Body of pancreas (tissue), 4 donors: ENCODE data around the gene APBA2. TPM values are rescaled to one million over a fixed set of nuclear protein-coding genes. Genes with fewer than 3 reads are reported as not detected.

Experiments
- ATAC-seq: fragments of 150-250 bp; one replicate; pipeline ENCODE4 v1.9.1; 2016
- DNase-seq, 4 donors: peaks; one replicate each; pipeline ENCODE4 v3.0.0-alpha.2; 2019
- H3K27ac ChIP-seq, 4 donors: fragments of 200-600 bp; sonication (generic); 1 replicate in 3 of 4; 2 replicates in 1 of 4; pipeline versions ENCODE4 v1.5.1 to v1.6.1; 2016 to 2019; ENCODE audit warnings: mild to moderate bottlenecking in 1 of 4, mixed read lengths in 1 of 4, moderate library complexity in 1 of 4
- H3K27me3 ChIP-seq, 2 donors: fragments of 200-600 bp; sonication (generic); one replicate each; pipeline ENCODE4 v1.6.0; 2016; ENCODE audit warnings: mild to moderate bottlenecking in 1 of 2
- H3K36me3 ChIP-seq, 2 donors: fragments of 200-600 bp; sonication (generic); replicated peaks in 1 of 2; 2 replicates each; pipeline ENCODE4 v1.5.1; 2016; ENCODE audit warnings: low read depth in 2 of 2; ENCODE audit not compliant: insufficient read depth in 1 of 2
- H3K4me1 ChIP-seq: fragments of 200-600 bp; sonication (generic); one replicate; pipeline ENCODE4 v1.6.0; 2016
- H3K4me3 ChIP-seq, 2 donors: fragments of 200-600 bp; sonication (generic); 1 replicate in 1 of 2; 2 replicates in 1 of 2; pipeline ENCODE4 v1.5.1; 2016 to 2019
- H3K9me3 ChIP-seq, 3 donors: fragments of 200-600 bp; sonication (generic); 1 replicate in 2 of 3; 2 replicates in 1 of 3; pipeline ENCODE4 v1.5.1; 2016
- POLR2A ChIP-seq, 3 donors: fragments of 450-650 bp; IDR thresholded peaks; one replicate each; pipeline ENCODE4 v1.6.1; 2016; ENCODE audit warnings: antibody characterized with exemption in 3 of 3, mild to moderate bottlenecking in 2 of 3
- WGBS, 2 donors: methylation state at CpG; one replicate each; pipeline ENCODE4 v1.1.5; 2017; 5-methylcytosine and 5-hydroxymethylcytosine counted together
- intact Hi-C: fragments of 100-400 bp; cut with DNase I; formaldehyde crosslinking; loops from one replicate; pipeline ENCODE4 v1.15.1; 2023
- total RNA-seq, 2 donors: library from RNA; depleted of rRNA; stranded (reverse); fragments of >200 nt; gene quantifications; one replicate each; pipeline ENCODE4 v1.1.0, GENCODE V29; 2016
- TF ChIP-seq, protein P1 (sequence below), 7 experiments: fragments of 450-650 bp in 4 of 7; fragments of 200-600 bp in 3 of 7; sonication (generic) in 3 of 7; IDR thresholded peaks; one replicate each; pipeline ENCODE4 v1.5.1; 2016 to 2019; ENCODE audit warnings: antibody characterized with exemption in 7 of 7

The APBA2 gene
- total RNA-seq, 2 donors from 2014 or later, result 13.2 to 29.0 TPM

DNA sequence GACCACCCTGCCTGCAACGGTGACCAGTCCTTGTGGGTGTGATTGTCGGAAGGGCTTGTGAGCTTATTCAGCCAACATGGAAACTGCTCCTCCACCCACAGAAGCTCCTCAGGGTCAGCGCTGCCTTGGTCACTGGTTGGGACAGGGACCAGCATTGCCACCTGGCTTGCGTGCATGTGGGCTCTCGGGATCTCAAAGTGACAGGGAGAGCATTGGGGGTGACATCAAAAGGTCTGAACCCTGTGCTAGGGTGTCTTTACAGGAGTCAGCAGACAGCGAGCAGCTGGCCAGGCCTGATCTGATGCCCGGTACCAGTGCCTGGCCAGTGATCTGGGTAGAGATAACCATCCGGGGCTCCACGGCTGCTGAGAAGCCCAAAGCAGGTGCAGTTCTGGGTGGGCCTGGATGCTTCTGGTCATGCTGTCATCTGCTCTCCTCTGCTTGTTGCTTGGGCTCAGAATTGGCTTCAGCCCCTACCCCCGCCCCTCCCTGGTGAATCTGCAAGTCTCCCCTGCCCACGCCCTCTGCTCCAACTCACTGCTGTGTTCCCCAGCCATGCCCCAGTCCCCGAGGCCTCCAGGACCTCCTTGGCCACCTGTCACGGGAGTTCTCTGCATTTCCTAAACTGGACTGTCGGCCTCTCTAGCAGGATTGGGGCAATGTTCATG, 249.0 kb downstream of the APBA2 start:
- peaks cover 4% of the 10 kb centered on the region for H3K4me1 ChIP-seq
- H3K4me3 ChIP-seq, result no peak overlapping the region
- no peaks in the 10 kb centered on the region for H3K9me3 ChIP-seq
- H3K27me3 ChIP-seq, result no peaks in the 10 kb centered on the region
- intact Hi-C loops, result no loop called here
- DNase-seq (no peak), ATAC-seq (no peak)
- 86 to 90% methylated on average over 8 to 14 of the region's 14 CpGs for WGBS, 2 donors
- H3K36me3 ChIP-seq, result no peaks in the 10 kb centered on the region
- TF ChIP-seq, protein P1, sequence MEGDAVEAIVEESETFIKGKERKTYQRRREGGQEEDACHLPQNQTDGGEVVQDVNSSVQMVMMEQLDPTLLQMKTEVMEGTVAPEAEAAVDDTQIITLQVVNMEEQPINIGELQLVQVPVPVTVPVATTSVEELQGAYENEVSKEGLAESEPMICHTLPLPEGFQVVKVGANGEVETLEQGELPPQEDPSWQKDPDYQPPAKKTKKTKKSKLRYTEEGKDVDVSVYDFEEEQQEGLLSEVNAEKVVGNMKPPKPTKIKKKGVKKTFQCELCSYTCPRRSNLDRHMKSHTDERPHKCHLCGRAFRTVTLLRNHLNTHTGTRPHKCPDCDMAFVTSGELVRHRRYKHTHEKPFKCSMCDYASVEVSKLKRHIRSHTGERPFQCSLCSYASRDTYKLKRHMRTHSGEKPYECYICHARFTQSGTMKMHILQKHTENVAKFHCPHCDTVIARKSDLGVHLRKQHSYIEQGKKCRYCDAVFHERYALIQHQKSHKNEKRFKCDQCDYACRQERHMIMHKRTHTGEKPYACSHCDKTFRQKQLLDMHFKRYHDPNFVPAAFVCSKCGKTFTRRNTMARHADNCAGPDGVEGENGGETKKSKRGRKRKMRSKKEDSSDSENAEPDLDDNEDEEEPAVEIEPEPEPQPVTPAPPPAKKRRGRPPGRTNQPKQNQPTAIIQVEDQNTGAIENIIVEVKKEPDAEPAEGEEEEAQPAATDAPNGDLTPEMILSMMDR (IDR thresholded peaks at IDR 0.05), result no peak
- no peak for TF ChIP-seq POLR2A (IDR thresholded peaks at IDR 0.05)
- no peak overlapping the region for H3K27ac ChIP-seq

DNA sequence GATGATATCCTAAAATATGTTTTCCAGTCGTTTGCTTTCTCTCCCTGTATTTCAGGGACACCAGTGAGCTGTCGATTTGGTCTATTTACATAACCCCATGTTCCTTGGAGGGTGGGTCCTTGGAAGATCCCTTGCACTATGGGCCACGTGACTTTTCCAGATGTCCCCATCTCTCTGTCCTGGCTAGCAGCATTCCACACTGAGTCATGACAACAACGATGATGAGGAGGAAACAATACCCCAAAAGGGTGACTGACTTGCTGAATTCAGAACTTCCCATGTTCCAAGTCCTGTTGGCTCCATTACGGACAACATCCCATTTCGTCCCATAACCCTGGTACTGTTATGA, 249.5 kb downstream of the APBA2 start:
- no peak for TF ChIP-seq POLR2A (IDR thresholded peaks at IDR 0.05)
- TF ChIP-seq, protein P1 (IDR thresholded peaks at IDR 0.05), result no peak
- Histone ChIP-seq H3K36me3 (no peaks in the 10 kb centered on the region), H3K4me1 (peaks cover 9% of the 10 kb centered on the region), H3K9me3 (no peaks in the 10 kb centered on the region), H3K27me3 (no peaks in the 10 kb centered on the region), H3K4me3 (no peak overlapping the region), H3K27ac (no peak overlapping the region)
- ATAC-seq, result no peak
- WGBS, 2 donors, result 68 to 70% methylated on average over 6 of the region's 6 CpGs
- no peak for DNase-seq
- intact Hi-C loops, result no loop called here

DNA sequence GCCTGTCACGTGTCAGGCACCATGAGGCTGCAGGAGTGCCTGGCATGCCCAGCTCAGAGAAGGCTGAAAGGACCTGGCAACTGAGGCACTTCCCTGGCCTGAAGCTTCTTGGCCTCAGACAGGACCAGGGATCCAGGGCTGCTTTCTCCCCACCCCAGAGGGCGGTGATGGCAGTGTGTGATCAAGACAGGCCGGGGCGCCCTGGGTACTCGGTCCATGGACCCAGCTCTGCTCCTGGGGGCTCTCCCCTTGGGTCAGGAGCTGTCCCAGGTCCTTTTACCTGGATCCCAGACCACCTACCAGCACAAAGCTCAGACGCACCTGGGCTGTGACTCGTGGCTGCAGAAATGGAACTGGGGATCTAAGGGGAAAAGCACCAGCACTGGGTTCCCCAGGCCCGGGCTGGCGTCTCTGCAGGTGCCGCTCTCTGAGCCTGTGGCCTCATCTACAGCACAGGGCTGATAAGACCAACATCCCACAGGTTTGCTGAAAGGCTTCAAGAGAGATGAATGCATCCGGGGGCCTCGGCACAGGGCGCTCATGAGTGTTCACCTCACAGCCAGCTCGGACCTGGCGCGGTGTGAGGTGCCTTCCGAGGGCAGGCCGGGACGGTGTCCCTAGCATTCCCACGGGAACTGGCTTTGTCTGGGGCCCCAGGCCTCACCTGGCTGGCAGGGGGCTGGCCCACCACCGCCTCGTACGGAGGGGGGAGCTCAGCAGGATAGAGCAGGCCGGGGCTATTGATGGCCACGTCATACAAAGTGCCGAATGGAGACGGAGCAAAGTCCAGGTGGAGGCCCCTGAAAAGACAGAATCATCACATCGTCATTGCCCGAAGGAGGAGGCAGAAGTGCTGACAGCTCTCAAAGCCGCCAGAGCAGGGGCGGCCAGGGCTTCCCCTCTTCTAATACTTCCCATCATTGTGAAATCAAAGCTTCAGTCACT, 250.2 kb downstream of the APBA2 start:
- Histone ChIP-seq H3K27me3 (no peaks in the 10 kb centered on the region), H3K4me3 (no peak overlapping the region), H3K4me1 (peaks cover 13% of the 10 kb centered on the region), H3K9me3 (no peaks in the 10 kb centered on the region), H3K27ac (no peak overlapping the region), H3K36me3 (no peaks in the 10 kb centered on the region)
- TF ChIP-seq, protein P1 (IDR thresholded peaks at IDR 0.05), result no peak
- no peak for TF ChIP-seq POLR2A (IDR thresholded peaks at IDR 0.05)
- DNase-seq, result peak in 1 of 4 donors; percentile 2
- intact Hi-C loops, result no loop called here
- no peak for ATAC-seq
- WGBS, 2 donors, result 85 to 88% methylated on average over 12 to 31 of the region's 31 CpGs

DNA sequence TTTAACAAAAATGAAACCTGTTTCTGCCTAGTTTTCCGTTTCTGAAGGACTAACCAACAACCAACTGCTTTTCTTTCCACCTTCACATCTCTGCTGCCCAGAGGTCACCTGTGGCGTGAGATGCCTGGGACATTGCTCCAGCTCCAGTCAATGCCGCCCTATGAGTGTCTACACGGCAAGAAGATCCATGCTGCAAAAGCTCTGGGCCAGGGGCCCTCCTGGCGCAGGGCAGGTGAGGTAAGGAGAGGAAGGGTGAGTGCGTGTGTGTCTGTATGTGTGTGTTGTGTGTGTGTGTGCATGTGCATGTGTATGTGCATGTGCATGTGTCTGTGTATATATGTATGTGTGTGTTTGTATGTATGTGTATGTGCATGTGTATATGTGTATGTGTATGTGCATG, 252.5 kb downstream of the APBA2 start:
- peaks cover 13% of the 10 kb centered on the region for H3K4me1 ChIP-seq
- no peak for ATAC-seq
- TF ChIP-seq POLR2A (IDR thresholded peaks at IDR 0.05), result no peak
- no peak for DNase-seq
- no peaks in the 10 kb centered on the region for H3K27me3 ChIP-seq
- no peak overlapping the region for H3K27ac ChIP-seq
- intact Hi-C loops, result no loop called here
- WGBS, 2 donors, result 89 to 92% methylated on average over 6 of the region's 6 CpGs
- H3K4me3 ChIP-seq, result no peak overlapping the region
- H3K36me3 ChIP-seq, result no peaks in the 10 kb centered on the region
- no peaks in the 10 kb centered on the region for H3K9me3 ChIP-seq

DNA sequence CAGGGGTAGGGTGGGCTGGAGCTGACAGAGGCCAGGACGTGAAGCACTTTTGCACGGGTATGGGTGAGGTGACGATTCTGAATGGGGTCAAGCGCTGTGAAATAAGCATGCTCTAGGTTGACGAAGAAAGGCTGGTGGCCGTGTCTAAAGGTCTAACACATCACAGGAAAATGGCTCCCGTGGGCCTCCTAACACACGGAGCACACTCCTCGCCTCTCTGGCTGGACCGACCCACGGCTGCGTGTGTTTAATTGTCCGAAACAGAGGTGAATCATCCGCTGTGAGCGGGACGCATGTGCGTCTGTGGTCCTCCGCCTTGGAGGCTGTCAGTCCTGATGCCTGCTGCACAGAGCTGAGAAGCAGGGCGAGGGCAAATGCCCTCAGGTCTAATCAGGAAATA, 253.3 kb downstream of the APBA2 start:
- 82 to 88% methylated on average over 6 to 19 of the region's 19 CpGs for WGBS, 2 donors
- H3K27me3 ChIP-seq, result no peaks in the 10 kb centered on the region
- H3K9me3 ChIP-seq, result no peaks in the 10 kb centered on the region
- H3K27ac ChIP-seq, result no peak overlapping the region
- no peak for DNase-seq
- ATAC-seq, result no peak
- no peak overlapping the region for H3K4me3 ChIP-seq
- intact Hi-C loops, result no loop called here
- H3K36me3 ChIP-seq, result no peaks in the 10 kb centered on the region
- TF ChIP-seq, protein P1 (IDR thresholded peaks at IDR 0.05), result no peak
- TF ChIP-seq POLR2A (IDR thresholded peaks at IDR 0.05), result no peak
- peaks cover 13% of the 10 kb centered on the region for H3K4me1 ChIP-seq
